ENCODE measurements around the gene SUGCT.

- TF ChIP-seq ZNF33A (CRISPR knock-in tag; IDR thresholded peaks at IDR 0.05; ENCODE audit: borderline replicate concordance), result no peak
- TF ChIP-seq CTCF (CRISPR knock-in tag; IDR thresholded peaks at IDR 0.05), result no peak
- TF ChIP-seq, protein P1, sequence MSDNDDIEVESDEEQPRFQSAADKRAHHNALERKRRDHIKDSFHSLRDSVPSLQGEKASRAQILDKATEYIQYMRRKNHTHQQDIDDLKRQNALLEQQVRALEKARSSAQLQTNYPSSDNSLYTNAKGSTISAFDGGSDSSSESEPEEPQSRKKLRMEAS (IDR thresholded peaks at IDR 0.05), result no peak
- TF ChIP-seq, protein P2, sequence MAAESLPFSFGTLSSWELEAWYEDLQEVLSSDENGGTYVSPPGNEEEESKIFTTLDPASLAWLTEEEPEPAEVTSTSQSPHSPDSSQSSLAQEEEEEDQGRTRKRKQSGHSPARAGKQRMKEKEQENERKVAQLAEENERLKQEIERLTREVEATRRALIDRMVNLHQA (CRISPR knock-in tag; IDR thresholded peaks at IDR 0.05), result no peak
- TF ChIP-seq, protein P3, sequence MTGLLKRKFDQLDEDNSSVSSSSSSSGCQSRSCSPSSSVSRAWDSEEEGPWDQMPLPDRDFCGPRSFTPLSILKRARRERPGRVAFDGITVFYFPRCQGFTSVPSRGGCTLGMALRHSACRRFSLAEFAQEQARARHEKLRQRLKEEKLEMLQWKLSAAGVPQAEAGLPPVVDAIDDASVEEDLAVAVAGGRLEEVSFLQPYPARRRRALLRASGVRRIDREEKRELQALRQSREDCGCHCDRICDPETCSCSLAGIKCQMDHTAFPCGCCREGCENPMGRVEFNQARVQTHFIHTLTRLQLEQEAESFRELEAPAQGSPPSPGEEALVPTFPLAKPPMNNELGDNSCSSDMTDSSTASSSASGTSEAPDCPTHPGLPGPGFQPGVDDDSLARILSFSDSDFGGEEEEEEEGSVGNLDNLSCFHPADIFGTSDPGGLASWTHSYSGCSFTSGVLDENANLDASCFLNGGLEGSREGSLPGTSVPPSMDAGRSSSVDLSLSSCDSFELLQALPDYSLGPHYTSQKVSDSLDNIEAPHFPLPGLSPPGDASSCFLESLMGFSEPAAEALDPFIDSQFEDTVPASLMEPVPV (CRISPR knock-in tag; IDR thresholded peaks at IDR 0.05), result no peak
- TF ChIP-seq, protein P4, sequence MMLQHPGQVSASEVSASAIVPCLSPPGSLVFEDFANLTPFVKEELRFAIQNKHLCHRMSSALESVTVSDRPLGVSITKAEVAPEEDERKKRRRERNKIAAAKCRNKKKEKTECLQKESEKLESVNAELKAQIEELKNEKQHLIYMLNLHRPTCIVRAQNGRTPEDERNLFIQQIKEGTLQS (CRISPR knock-in tag; IDR thresholded peaks at IDR 0.05), result no peak
- TF ChIP-seq JUND (CRISPR knock-in tag; IDR thresholded peaks at IDR 0.05), result no peak
- TF ChIP-seq FOXP4 (CRISPR knock-in tag; IDR thresholded peaks at IDR 0.05), result no peak
- no peak for TF ChIP-seq USF2 (IDR thresholded peaks at IDR 0.05; ENCODE audit: low read depth, low read length)
- TF ChIP-seq USF2 (CRISPR knock-in tag; IDR thresholded peaks at IDR 0.05; ENCODE audit: borderline replicate concordance), result no peak
- TF ChIP-seq FOXA3 (CRISPR knock-in tag; IDR thresholded peaks at IDR 0.05), result no peak
Observed at GRCh38 chr7:40570223-40570622, 435.4 kb downstream of the SUGCT start.
